H1 (cell line): ENCODE measurements around the gene GOLGA6L10.
"Not testable (repeated sequence)": the region's sequence is repeated elsewhere in the genome, so short reads cannot be mapped to it uniquely, and the experiment has no call there.

ENCODE experiments used
- CEBPB ChIP-seq: IDR thresholded peaks from 2 replicates; pipeline ENCODE4 v1.6.1; 2012; ENCODE audit warnings: low read depth, low read length
- CTCF ChIP-seq, 3 experiments: IDR thresholded peaks; 1 replicate in 2 of 3; 2 replicates in 1 of 3; pipeline versions ENCODE4 v1.5.1 to v1.6.1; 2011; ENCODE audit warnings: low read length in 3 of 3, mild to moderate bottlenecking in 3 of 3, inconsistent platforms in 2 of 3, low read depth in 1 of 3, moderate library complexity in 1 of 3; ENCODE audit not compliant: insufficient read depth in 1 of 3; ENCODE audit errors: control extremely low read depth in 1 of 3
- EZH2 ChIP-seq: fragments of 200-600 bp; sonication (generic); IDR thresholded peaks from 2 replicates; pipeline ENCODE4 v1.7.1; 2012; ENCODE audit warnings: low read depth, mild to moderate bottlenecking, moderate library complexity, low read length, inconsistent platforms; ENCODE audit not compliant: severe bottlenecking
- POLR2A ChIP-seq, 2 experiments: IDR thresholded peaks; 1 replicate in 1 of 2; 2 replicates in 1 of 2; pipeline ENCODE4 v1.6.1; 2011; ENCODE audit warnings: low read depth in 2 of 2, low read length in 2 of 2, mild to moderate bottlenecking in 2 of 2; ENCODE audit errors: control extremely low read depth in 1 of 2
- POLR2AphosphoS5 ChIP-seq: IDR thresholded peaks from 2 replicates; pipeline ENCODE4 v1.6.1; 2011; ENCODE audit warnings: low read depth, low read length
- SIN3A ChIP-seq, 2 experiments: IDR thresholded peaks in 1 of 2; conservative IDR thresholded peaks in 1 of 2; 2 replicates each; pipeline ENCODE4 v1.6.1; 2011 to 2012; ENCODE audit warnings: low read length in 2 of 2, improper control_type of control experiment in 1 of 2, low read depth in 1 of 2, mild to moderate bottlenecking in 1 of 2
- YY1 ChIP-seq: IDR thresholded peaks from 2 replicates; pipeline ENCODE4 v1.6.1; 2011; ENCODE audit warnings: low read depth, mild to moderate bottlenecking, low read length

- TF ChIP-seq YY1; POLR2A (IDR thresholded peaks at IDR 0.05; ENCODE audit: control extremely low read depth in 1 of 2, low read depth in 2 of 2, low read length in 2 of 2); CEBPB; EZH2; SIN3A (conservative IDR thresholded peaks at IDR 0.05 in 1 of 2, IDR thresholded peaks at IDR 0.05 in 1 of 2; ENCODE audit: low read depth in 1 of 2, low read length in 2 of 2); POLR2AphosphoS5: not testable (repeated sequence)
- TF ChIP-seq CTCF (IDR thresholded peaks at IDR 0.05; ENCODE audit: control extremely low read depth in 1 of 3, insufficient read depth in 1 of 3, low read depth in 1 of 3, low read length in 3 of 3), result peak in 2 of 3 experiments; percentile 18 to 28; a peak in 2 of 4 replicates
These were observed 30.3 kb upstream of the GOLGA6L10 start for GRCh38 chr15:82379552-82379951.
